HG03280 (cell line): Measurements from ENCODE around the gene MNDA.
A peak's percentile ranks its signal among the peaks of the same experiment; 100 is the strongest.

ENCODE experiments used
- ATAC-seq: cut with Tn5 transposase; IDR thresholded peaks from one replicate; pipeline ENCODE4 v1.9.1; 2021; ENCODE audit warnings: mild to moderate bottlenecking, moderate library complexity; ENCODE audit not compliant: unreplicated experiment

The MNDA gene

DNA sequence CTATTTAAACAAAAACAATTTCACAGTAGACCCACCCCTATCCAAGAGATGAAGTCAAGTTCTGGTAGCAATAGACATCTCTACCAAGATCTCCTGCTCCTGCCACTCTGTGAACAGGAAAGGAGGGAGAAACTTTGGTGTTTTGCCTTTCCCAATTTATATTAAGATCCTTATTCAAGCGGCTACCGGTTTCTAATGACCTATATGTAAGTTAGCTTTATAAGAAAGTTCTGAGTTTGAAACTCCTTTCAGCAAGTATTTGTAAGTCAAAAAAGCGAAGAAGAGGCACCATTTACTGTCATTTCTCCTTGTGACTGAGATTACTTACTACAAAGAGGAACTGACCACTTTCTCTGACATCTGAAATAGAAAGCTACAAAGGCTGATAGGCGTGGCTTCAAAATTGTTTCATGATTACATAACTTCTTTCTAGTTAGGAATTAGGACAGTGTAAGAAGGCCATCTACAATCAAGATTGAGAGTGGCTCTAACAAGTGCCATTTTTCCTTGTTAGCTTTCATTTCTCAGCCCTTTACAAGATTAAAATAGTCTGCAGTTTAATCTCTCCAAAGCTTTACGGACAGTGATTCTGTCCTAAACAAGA lies at the start of gene MNDA:
MNDA (plus strand) TSS at position 448 of the 604 bp plus-strand sequence. CDS start 10,803 bp downstream, outside the sequence.
- peak; percentile 83 for ATAC-seq

- no peak for ATAC-seq
Observed at GRCh38 chr1:158793604-158794003, 37.5 kb upstream of the MNDA start.

DNA sequence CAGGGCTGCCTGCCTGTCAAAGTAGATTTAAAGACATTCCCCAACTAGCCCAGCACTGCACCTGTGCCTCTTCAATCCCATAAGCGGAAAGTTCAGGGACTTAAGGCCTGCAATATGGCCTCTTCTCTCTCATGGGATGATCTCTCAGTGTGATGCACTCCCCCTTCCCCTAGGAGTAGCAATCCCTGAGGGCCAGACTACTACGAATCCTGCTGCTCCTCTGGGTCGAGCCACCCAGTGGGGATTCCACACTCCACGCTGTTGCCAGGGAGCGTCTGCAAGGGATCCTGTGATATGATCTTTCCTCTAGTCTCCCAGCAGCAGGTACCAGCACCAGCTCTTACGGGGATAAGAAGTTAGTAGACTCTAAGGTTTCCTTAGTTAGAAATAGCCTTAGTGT lies 36.9 kb upstream of the MNDA start:
- no peak for ATAC-seq

GRCh38 chr1:158798531-158798930 lies 32.6 kb upstream of the MNDA start:
- ATAC-seq = no peak

- ATAC-seq = no peak
Observed at GRCh38 chr1:158799689-158800088, 31.5 kb upstream of the MNDA start.

GRCh38 chr1:158800526-158800925 lies 30.6 kb upstream of the MNDA start:
- no peak for ATAC-seq

- ATAC-seq = no peak
Observed at GRCh38 chr1:158801396-158801795, 29.8 kb upstream of the MNDA start.

- no peak for ATAC-seq
Observed at GRCh38 chr1:158803678-158804077, 27.5 kb upstream of the MNDA start.

- ATAC-seq = no peak
Observed at GRCh38 chr1:158806916-158807536, 24.1 kb upstream of the MNDA start.

DNA sequence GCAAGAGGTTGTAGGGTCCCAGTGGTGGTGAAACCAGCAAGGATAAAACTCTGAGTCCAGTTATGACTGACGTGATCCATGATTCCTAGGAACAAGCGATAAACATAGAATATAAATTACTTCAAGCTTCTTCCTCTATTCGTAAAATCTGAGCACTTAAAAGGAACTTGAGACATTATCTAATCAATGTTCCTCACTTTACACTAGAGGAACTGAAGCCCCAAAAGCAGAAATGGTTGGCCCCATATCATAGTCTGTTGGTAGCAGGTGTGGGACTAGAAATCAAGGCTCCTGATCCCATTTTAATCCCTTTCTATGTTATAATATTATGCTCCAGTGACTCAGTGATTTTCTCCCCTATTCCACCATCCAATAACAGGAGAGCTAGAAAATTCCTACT lies 21.9 kb upstream of the MNDA start:
- ATAC-seq = no peak

DNA sequence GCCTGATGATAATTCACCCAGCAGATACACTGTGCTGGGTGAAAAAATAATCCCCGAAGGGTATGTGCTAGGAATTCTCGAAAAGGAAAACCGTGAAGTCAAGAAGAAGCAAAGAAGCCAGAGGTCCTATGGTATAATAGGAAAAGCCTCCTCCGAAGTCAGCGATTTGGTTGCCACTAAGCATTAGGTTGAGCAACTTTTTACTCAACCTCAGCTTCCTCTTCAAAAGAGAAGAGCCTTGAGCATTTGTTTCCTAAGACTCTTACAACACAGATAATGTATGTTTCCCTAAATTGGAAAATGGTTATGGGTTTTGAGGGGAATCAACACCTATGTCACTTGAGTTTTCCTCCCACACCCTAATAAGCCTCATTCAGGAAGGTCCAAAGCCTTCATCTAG lies 21.3 kb upstream of the MNDA start:
- ATAC-seq = no peak

- no peak for ATAC-seq
Observed at GRCh38 chr1:158810311-158810710, 20.8 kb upstream of the MNDA start.

- no peak for ATAC-seq
Observed at GRCh38 chr1:158812336-158812735, 18.8 kb upstream of the MNDA start.

- ATAC-seq = no peak
Observed at GRCh38 chr1:158813164-158813563, 18.0 kb upstream of the MNDA start.

DNA sequence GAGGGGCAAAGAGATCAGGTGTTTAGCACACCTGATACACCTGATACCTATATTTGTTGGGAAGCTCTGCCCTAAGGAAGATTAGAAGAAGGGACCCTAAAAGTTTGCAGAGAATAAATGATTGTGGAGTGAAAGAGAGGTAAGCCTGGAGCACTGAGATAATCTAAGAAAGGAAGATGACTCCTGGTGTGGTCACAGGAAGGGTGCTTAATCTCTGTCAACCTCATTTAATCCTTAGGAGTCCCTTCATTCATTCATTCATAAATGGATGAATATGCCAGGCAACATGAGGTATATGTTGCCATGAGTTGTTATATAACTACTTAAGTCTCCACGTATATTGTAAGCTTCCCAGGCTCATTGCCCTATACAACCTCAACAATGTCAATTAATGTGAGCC lies 16.2 kb upstream of the MNDA start:
- ATAC-seq = no peak

- no peak for ATAC-seq
Observed at GRCh38 chr1:158818560-158818959, 12.6 kb upstream of the MNDA start.

- ATAC-seq = no peak
Observed at GRCh38 chr1:158818975-158819431, 12.1 kb upstream of the MNDA start.

DNA sequence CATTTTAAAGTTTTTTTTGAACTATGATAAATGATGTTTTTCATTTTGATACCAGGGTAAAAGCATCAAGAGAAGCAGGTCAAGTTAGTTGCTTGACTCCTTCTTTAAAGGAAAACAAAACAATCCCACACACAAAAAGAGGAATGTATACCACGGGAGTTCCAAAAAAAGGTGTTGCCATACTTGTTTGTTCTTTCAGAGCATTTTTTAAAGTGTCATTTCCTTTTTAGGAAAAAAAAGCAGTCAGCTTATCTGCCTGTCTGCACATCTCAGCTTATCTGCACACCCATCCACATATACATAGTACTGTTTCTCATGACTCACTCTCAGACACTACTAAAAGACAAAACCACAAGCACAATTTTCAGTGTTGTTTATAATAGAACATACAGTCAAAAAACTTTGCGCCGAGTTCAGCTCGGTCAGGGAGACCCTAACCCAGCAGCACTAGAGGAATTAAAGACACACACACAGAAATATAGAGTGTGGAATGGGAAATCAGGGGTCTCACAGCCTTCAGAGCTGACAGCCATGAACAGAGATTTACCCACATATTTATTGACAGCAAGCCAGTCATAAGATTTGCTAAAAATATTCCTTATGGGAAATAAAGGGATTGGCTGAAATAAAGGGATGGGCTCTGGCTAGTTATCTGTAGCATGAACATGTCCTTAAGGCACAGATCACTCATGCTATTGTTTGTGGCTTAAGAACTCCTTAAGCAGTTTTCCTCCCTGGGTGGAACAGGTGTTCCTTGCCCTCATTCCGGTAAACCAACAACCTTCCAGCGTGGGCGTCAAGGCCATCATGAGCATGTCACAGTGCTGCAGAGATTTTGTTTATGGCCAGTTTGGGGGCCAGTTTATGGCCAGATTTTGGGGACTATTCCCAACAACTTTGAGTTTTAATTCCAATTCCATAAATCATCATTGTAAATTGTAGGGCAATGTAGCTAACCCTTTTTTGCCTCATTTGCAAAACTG lies 11.4 kb upstream of the MNDA start:
- peak; percentile 81 for ATAC-seq

DNA sequence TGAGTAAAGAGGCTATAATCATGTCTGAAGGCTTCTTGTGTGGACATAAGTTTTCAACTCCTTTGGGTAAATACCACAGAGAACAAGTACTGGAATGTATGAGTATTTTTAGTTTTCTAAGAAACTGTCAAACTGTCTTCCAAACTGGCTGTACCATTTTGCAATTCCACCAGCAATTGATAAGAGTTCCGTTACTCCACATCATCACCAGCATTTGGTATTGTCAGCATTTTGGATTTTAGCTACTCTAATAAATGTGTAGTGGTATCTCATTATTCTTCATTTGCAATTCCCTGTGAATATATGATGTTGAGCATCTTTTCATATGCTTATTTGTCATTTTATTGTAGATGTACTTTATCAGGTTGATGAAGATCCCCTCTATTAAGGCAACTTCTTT lies 9.4 kb upstream of the MNDA start:
- no peak for ATAC-seq

- no peak for ATAC-seq
Observed at GRCh38 chr1:158830074-158830677, 975 bp upstream of the MNDA start.

DNA sequence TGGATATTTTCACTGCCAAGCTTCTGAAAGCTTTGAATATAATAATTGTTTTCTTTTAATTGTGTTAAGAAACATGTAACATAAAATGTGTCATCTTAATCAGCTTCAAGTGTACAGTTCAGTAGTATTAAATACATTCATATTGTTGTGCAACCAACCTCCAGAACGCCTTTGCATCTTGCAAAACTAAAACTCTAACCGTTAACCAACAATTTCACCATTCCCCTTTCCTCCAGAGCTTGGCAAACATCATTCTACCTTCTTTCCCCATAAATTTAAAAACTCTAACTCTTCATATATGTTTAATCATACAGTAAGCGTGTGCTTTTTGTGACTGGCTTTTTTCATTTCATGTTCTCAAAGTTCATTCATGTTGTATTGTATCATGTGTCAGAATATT lies 2.1 kb downstream of the MNDA start:
- no peak for ATAC-seq
